GM23338 (cell line): ENCODE results near the gene TRPM3. TPM values are rescaled to one million over a fixed set of nuclear protein-coding genes. Genes with fewer than 3 reads are reported as not detected.

ENCODE experiments used
- ATAC-seq: fragments of 200-7000 bp; cut with Tn5 transposase; 3 replicates; pipeline ENCODE4 v1.9.1; 2020
- DNase-seq: peaks from one replicate; pipeline ENCODE4 v3.0.0-alpha.2; 2015; ENCODE audit warnings: low spot score
- H2AFZ ChIP-seq: fragments of 200-600 bp; sonication (generic); 2 replicates; pipeline ENCODE4 v1.8.0; 2016; ENCODE audit warnings: antibody characterized with exemption, mild to moderate bottlenecking, moderate library complexity
- H3F3A ChIP-seq: fragments of 200-600 bp; sonication (generic); replicated peaks from 2 replicates; pipeline ENCODE4 v1.8.0; 2017; ENCODE audit warnings: antibody characterized with exemption, mixed run types, low read depth
- H3K27ac ChIP-seq: fragments of 200-600 bp; sonication (generic); 2 replicates; pipeline ENCODE4 v1.6.1; 2016; ENCODE audit warnings: low read depth
- H3K27me3 ChIP-seq: fragments of 200-600 bp; sonication (generic); 2 replicates; pipeline ENCODE4 v1.8.0; 2016; ENCODE audit warnings: mild to moderate bottlenecking, mixed run types, moderate library complexity; ENCODE audit not compliant: insufficient read depth
- H3K36me3 ChIP-seq: fragments of 200-600 bp; sonication (generic); 2 replicates; pipeline ENCODE4 v1.8.0; 2016; ENCODE audit warnings: mild to moderate bottlenecking; ENCODE audit not compliant: insufficient read depth
- H3K4me1 ChIP-seq: fragments of 200-600 bp; sonication (generic); 2 replicates; pipeline ENCODE4 v1.8.0; 2016; ENCODE audit warnings: mild to moderate bottlenecking, moderate library complexity; ENCODE audit not compliant: insufficient read depth
- H3K4me2 ChIP-seq: fragments of 200-600 bp; sonication (generic); 2 replicates; pipeline ENCODE4 v1.7.1; 2017; ENCODE audit warnings: mixed run types
- H3K4me3 ChIP-seq: fragments of 200-600 bp; sonication (generic); 2 replicates; pipeline ENCODE4 v1.6.1; 2016; ENCODE audit warnings: mixed run types
- H3K79me2 ChIP-seq: fragments of 200-600 bp; sonication (generic); replicated peaks from 2 replicates; pipeline ENCODE4 v1.8.0; 2017; ENCODE audit warnings: mild to moderate bottlenecking; ENCODE audit not compliant: insufficient read depth
- H3K9me2 ChIP-seq: fragments of 200-600 bp; sonication (generic); 2 replicates; pipeline ENCODE4 v1.8.0; 2017; ENCODE audit not compliant: insufficient read depth
- H4K20me1 ChIP-seq: fragments of 200-600 bp; sonication (generic); replicated peaks from 2 replicates; pipeline ENCODE4 v1.8.0; 2017; ENCODE audit warnings: mild to moderate bottlenecking; ENCODE audit not compliant: insufficient read depth
- H3K27ac Mint-ChIP-seq: 2 replicates; pipeline ENCODE4 v1.8.0; 2020; ENCODE audit warnings: inconsistent platforms, mild to moderate bottlenecking, moderate library complexity, mixed read lengths
- H3K27me3 Mint-ChIP-seq: 3 replicates; pipeline ENCODE4 v1.8.0; 2022; ENCODE audit warnings: low read depth, mild to moderate bottlenecking, moderate library complexity, mixed read lengths, inconsistent platforms; ENCODE audit not compliant: insufficient read depth, poor library complexity
- H3K36me3 Mint-ChIP-seq: 3 replicates; pipeline ENCODE4 v1.8.0; 2021; ENCODE audit warnings: low read depth, mild to moderate bottlenecking, inconsistent platforms, moderate library complexity, mixed read lengths
- H3K4me1 Mint-ChIP-seq: 3 replicates; pipeline ENCODE4 v1.8.0; 2020; ENCODE audit warnings: mild to moderate bottlenecking, inconsistent platforms, mixed read lengths
- H3K4me3 Mint-ChIP-seq: 3 replicates; pipeline ENCODE4 v1.8.0; 2021; ENCODE audit warnings: moderate library complexity, mild to moderate bottlenecking, inconsistent platforms, mixed read lengths
- H3K9me3 Mint-ChIP-seq: 3 replicates; pipeline ENCODE4 v1.8.0; 2020; ENCODE audit warnings: moderate library complexity, mild to moderate bottlenecking, inconsistent platforms, mixed read lengths
- CREB1 ChIP-seq: fragments of 250-450 bp; sonication (Bioruptor Pico); IDR thresholded peaks from 2 replicates; pipeline ENCODE4 v1.5.0; 2020; ENCODE audit warnings: low read depth, mild to moderate bottlenecking, moderate library complexity
- ETS1 ChIP-seq: IDR thresholded peaks from 2 replicates; pipeline ENCODE4 v1.6.1; 2016; ENCODE audit warnings: antibody characterized with exemption
- EZH2 ChIP-seq: fragments of 200-600 bp; sonication (generic); IDR thresholded peaks from one replicate; pipeline ENCODE4 v1.8.0; 2017; ENCODE audit warnings: antibody characterized with exemption, mild to moderate bottlenecking, low read depth; ENCODE audit not compliant: unreplicated experiment
- EZH2phosphoT487 ChIP-seq: fragments of 200-600 bp; sonication (generic); IDR thresholded peaks from one replicate; pipeline ENCODE4 v1.8.1; 2018; ENCODE audit warnings: antibody characterized with exemption; ENCODE audit not compliant: unreplicated experiment
- JUNB ChIP-seq: IDR thresholded peaks from one replicate; pipeline ENCODE4 v1.6.1; 2016; ENCODE audit warnings: antibody characterized with exemption; ENCODE audit not compliant: unreplicated experiment
- NANOG ChIP-seq: IDR thresholded peaks from 2 replicates; pipeline ENCODE4 v1.6.1; 2016; ENCODE audit warnings: antibody characterized with exemption, borderline replicate concordance
- POLR2AphosphoS5 ChIP-seq: IDR thresholded peaks from 2 replicates; pipeline ENCODE4 v1.6.1; 2016; ENCODE audit warnings: antibody characterized with exemption, low read depth
- STAT1 ChIP-seq: IDR thresholded peaks from one replicate; pipeline ENCODE4 v1.6.1; 2016; ENCODE audit warnings: antibody characterized with exemption; ENCODE audit not compliant: unreplicated experiment
- ZNF114 ChIP-seq: fragments of 250-450 bp; sonication (Bioruptor Pico); IDR thresholded peaks from 2 replicates; pipeline ENCODE4 v1.5.0; 2020; ENCODE audit warnings: mild to moderate bottlenecking, moderate library complexity
- polyA plus RNA-seq: library from polyadenylated mRNA; unstranded; fragments of >200 nt; fragmentation: Nextera tagmentation; extraction: Ambion mirVana; gene quantifications from 2 replicates; pipeline ENCODE4 v1.2.1, GENCODE V29; 2016
- total RNA-seq: library from RNA; depleted of rRNA; stranded (reverse); fragments of >200 nt; shearing (Covaris generic); gene quantifications from 2 replicates; pipeline ENCODE4 v1.2.3, GENCODE V29; 2014
- TF ChIP-seq, protein P1 (sequence below): fragments of 250-450 bp; sonication (Bioruptor Pico); IDR thresholded peaks from 2 replicates; pipeline ENCODE4 v1.5.0; 2020; ENCODE audit warnings: mild to moderate bottlenecking, moderate library complexity
- TF ChIP-seq, protein P2 (sequence below): IDR thresholded peaks from one replicate; pipeline ENCODE4 v1.6.1; 2018; ENCODE audit warnings: antibody characterized with exemption; ENCODE audit not compliant: unreplicated experiment

The TRPM3 gene
- total and polyA plus RNA-seq, 2 experiments from 2014 or later, result 2.8 to 8.2 TPM

GRCh38 chr9:70859694-70860093 is 261.7 kb downstream of the TRPM3 start:
- Histone ChIP-seq H3K27ac (no peak overlapping the region), H3K9me2 (no peaks in the 10 kb centered on the region), H3K27me3 (no peaks in the 10 kb centered on the region), H2AFZ (no peak overlapping the region), H3K79me2 (no peaks in the 10 kb centered on the region), H3F3A (no peaks in the 10 kb centered on the region), H3K4me1 (peaks cover 9% of the 10 kb centered on the region), H3K36me3 (no peaks in the 10 kb centered on the region), H4K20me1 (no peaks in the 10 kb centered on the region), H3K4me3 (no peak overlapping the region), H3K4me2 (no peak overlapping the region)
- Mint-ChIP-seq H3K27ac (no peak overlapping the region), H3K9me3 (no peaks in the 10 kb centered on the region), H3K27me3 (no peaks in the 10 kb centered on the region), H3K4me1 (peaks cover 9% of the 10 kb centered on the region), H3K36me3 (no peaks in the 10 kb centered on the region), H3K4me3 (no peak overlapping the region)
- no peak for ATAC-seq
- TF ChIP-seq STAT1, result no peak
- TF ChIP-seq POLR2AphosphoS5, result no peak
- no peak for TF ChIP-seq NANOG
- TF ChIP-seq EZH2phosphoT487, result no peak
- DNase-seq, result no peak

GRCh38 chr9:70856411-70856810 is 265.0 kb downstream of the TRPM3 start:
- no peaks in the 10 kb centered on the region for H3K9me3 Mint-ChIP-seq
- H3K36me3 Mint-ChIP-seq, result no peaks in the 10 kb centered on the region
- Histone ChIP-seq H3K36me3 (no peaks in the 10 kb centered on the region), H3K27me3 (no peaks in the 10 kb centered on the region), H3K4me1 (peaks cover 15% of the 10 kb centered on the region), H3K4me3 (no peak overlapping the region), H3K27ac (no peak overlapping the region), H2AFZ (no peak overlapping the region), H3K4me2 (no peak overlapping the region), H3F3A (no peaks in the 10 kb centered on the region), H3K79me2 (no peaks in the 10 kb centered on the region), H4K20me1 (no peaks in the 10 kb centered on the region), H3K9me2 (no peaks in the 10 kb centered on the region)
- H3K4me3 Mint-ChIP-seq, result no peak overlapping the region
- DNase-seq (no peak), ATAC-seq (no peak)
- H3K27me3 Mint-ChIP-seq, result peaks cover 1% of the 10 kb centered on the region
- no peak overlapping the region for H3K27ac Mint-ChIP-seq
- H3K4me1 Mint-ChIP-seq, result peaks cover 18% of the 10 kb centered on the region
- TF ChIP-seq CREB1 (CRISPR knock-in tag), result no peak
- no peak for TF ChIP-seq ETS1
- TF ChIP-seq, protein P1, sequence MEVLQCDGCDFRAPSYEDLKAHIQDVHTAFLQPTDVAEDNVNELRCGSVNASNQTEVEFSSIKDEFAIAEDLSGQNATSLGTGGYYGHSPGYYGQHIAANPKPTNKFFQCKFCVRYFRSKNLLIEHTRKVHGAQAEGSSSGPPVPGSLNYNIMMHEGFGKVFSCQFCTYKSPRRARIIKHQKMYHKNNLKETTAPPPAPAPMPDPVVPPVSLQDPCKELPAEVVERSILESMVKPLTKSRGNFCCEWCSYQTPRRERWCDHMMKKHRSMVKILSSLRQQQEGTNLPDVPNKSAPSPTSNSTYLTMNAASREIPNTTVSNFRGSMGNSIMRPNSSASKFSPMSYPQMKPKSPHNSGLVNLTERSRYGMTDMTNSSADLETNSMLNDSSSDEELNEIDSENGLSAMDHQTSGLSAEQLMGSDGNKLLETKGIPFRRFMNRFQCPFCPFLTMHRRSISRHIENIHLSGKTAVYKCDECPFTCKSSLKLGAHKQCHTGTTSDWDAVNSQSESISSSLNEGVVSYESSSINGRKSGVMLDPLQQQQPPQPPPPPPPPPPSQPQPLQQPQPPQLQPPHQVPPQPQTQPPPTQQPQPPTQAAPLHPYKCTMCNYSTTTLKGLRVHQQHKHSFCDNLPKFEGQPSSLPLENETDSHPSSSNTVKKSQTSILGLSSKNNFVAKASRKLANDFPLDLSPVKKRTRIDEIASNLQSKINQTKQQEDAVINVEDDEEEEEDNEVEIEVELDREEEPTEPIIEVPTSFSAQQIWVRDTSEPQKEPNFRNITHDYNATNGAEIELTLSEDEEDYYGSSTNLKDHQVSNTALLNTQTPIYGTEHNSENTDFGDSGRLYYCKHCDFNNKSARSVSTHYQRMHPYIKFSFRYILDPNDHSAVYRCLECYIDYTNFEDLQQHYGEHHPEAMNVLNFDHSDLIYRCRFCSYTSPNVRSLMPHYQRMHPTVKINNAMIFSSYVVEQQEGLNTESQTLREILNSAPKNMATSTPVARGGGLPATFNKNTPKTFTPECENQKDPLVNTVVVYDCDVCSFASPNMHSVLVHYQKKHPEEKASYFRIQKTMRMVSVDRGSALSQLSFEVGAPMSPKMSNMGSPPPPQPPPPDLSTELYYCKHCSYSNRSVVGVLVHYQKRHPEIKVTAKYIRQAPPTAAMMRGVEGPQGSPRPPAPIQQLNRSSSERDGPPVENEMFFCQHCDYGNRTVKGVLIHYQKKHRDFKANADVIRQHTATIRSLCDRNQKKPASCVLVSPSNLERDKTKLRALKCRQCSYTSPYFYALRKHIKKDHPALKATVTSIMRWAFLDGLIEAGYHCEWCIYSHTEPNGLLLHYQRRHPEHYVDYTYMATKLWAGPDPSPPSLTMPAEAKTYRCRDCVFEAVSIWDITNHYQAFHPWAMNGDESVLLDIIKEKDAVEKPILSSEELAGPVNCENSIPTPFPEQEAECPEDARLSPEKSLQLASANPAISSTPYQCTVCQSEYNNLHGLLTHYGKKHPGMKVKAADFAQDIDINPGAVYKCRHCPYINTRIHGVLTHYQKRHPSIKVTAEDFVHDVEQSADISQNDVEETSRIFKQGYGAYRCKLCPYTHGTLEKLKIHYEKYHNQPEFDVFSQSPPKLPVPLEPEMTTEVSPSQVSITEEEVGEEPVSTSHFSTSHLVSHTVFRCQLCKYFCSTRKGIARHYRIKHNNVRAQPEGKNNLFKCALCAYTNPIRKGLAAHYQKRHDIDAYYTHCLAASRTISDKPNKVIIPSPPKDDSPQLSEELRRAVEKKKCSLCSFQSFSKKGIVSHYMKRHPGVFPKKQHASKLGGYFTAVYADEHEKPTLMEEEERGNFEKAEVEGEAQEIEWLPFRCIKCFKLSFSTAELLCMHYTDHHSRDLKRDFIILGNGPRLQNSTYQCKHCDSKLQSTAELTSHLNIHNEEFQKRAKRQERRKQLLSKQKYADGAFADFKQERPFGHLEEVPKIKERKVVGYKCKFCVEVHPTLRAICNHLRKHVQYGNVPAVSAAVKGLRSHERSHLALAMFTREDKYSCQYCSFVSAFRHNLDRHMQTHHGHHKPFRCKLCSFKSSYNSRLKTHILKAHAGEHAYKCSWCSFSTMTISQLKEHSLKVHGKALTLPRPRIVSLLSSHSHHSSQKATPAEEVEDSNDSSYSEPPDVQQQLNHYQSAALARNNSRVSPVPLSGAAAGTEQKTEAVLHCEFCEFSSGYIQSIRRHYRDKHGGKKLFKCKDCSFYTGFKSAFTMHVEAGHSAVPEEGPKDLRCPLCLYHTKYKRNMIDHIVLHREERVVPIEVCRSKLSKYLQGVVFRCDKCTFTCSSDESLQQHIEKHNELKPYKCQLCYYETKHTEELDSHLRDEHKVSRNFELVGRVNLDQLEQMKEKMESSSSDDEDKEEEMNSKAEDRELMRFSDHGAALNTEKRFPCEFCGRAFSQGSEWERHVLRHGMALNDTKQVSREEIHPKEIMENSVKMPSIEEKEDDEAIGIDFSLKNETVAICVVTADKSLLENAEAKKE (CRISPR knock-in tag), result no peak
- TF ChIP-seq NANOG, result no peak
- TF ChIP-seq, protein P2, sequence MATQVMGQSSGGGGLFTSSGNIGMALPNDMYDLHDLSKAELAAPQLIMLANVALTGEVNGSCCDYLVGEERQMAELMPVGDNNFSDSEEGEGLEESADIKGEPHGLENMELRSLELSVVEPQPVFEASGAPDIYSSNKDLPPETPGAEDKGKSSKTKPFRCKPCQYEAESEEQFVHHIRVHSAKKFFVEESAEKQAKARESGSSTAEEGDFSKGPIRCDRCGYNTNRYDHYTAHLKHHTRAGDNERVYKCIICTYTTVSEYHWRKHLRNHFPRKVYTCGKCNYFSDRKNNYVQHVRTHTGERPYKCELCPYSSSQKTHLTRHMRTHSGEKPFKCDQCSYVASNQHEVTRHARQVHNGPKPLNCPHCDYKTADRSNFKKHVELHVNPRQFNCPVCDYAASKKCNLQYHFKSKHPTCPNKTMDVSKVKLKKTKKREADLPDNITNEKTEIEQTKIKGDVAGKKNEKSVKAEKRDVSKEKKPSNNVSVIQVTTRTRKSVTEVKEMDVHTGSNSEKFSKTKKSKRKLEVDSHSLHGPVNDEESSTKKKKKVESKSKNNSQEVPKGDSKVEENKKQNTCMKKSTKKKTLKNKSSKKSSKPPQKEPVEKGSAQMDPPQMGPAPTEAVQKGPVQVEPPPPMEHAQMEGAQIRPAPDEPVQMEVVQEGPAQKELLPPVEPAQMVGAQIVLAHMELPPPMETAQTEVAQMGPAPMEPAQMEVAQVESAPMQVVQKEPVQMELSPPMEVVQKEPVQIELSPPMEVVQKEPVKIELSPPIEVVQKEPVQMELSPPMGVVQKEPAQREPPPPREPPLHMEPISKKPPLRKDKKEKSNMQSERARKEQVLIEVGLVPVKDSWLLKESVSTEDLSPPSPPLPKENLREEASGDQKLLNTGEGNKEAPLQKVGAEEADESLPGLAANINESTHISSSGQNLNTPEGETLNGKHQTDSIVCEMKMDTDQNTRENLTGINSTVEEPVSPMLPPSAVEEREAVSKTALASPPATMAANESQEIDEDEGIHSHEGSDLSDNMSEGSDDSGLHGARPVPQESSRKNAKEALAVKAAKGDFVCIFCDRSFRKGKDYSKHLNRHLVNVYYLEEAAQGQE, result no peak
- TF ChIP-seq EZH2, result no peak
- no peak for TF ChIP-seq JUNB
- TF ChIP-seq ZNF114 (CRISPR knock-in tag), result no peak
